SU-DHL-6 (cell line): Measurements from ENCODE around the gene PLA2G4B.

Experiments
- H2AFZ ChIP-seq: fragments of 200-600 bp; sonication (generic); 2 replicates; pipeline ENCODE4 v1.6.1; 2014; ENCODE audit warnings: low read depth, mild to moderate bottlenecking, moderate library complexity, mixed read lengths, antibody characterized with exemption, low read length; ENCODE audit not compliant: severe bottlenecking
- H3F3A ChIP-seq: fragments of 200-600 bp; shearing (Covaris generic); 2 replicates; pipeline ENCODE4 v1.6.0; 2016; ENCODE audit warnings: antibody characterized with exemption, mild to moderate bottlenecking; ENCODE audit not compliant: insufficient read depth
- H3K27ac ChIP-seq: fragments of 200-600 bp; sonication (generic); 2 replicates; pipeline ENCODE4 v1.5.1; 2016; ENCODE audit warnings: low read depth, mild to moderate bottlenecking, low read length, moderate library complexity, mixed read lengths
- H3K27me3 ChIP-seq: fragments of 200-600 bp; sonication (generic), shearing (Covaris generic); 2 replicates; pipeline ENCODE4 v1.6.0; 2014; ENCODE audit warnings: mild to moderate bottlenecking, low read length
- H3K36me3 ChIP-seq: fragments of 200-600 bp; sonication (generic); 2 replicates; pipeline ENCODE4 v1.6.1; 2014; ENCODE audit warnings: mild to moderate bottlenecking, low read length, mixed read lengths
- H3K4me2 ChIP-seq: fragments of 300-600, 200-600 bp; shearing (Covaris generic), sonication (generic); 2 replicates; pipeline ENCODE4 v1.6.0; 2014; ENCODE audit warnings: low read length, low read depth, mild to moderate bottlenecking; ENCODE audit not compliant: poor library complexity, severe bottlenecking
- H3K4me3 ChIP-seq: fragments of 200-600 bp; sonication (generic); 2 replicates; pipeline ENCODE4 v1.5.1; 2014; ENCODE audit warnings: antibody characterized with exemption, low read length, mild to moderate bottlenecking, mixed read lengths; ENCODE audit not compliant: insufficient read depth, poor library complexity, severe bottlenecking
- H3K79me2 ChIP-seq: fragments of 200-600 bp; sonication (generic); 2 replicates; pipeline ENCODE4 v1.6.1; 2014; ENCODE audit warnings: mild to moderate bottlenecking, low read length, moderate library complexity; ENCODE audit not compliant: insufficient read depth
- H3K9ac ChIP-seq: fragments of 200-600 bp; sonication (generic); 2 replicates; pipeline ENCODE4 v1.7.0; 2014; ENCODE audit warnings: mild to moderate bottlenecking, low read length
- H3K9me2 ChIP-seq: fragments of 200-600 bp; sonication (generic); replicated peaks from 2 replicates; pipeline ENCODE4 v1.6.1; 2014; ENCODE audit warnings: low read length; ENCODE audit not compliant: insufficient read depth
- H3K9me3 ChIP-seq: fragments of 200-600 bp; sonication (generic); 2 replicates; pipeline ENCODE4 v1.6.1; 2014; ENCODE audit warnings: low read length, mixed read lengths; ENCODE audit not compliant: insufficient read depth
- H4K20me1 ChIP-seq: fragments of 200-600 bp; sonication (generic); 2 replicates; pipeline ENCODE4 v1.6.1; 2014; ENCODE audit warnings: low read depth, mild to moderate bottlenecking, antibody characterized with exemption, low read length, moderate library complexity, mixed read lengths
- CTCF ChIP-seq: fragments of 200-600 bp; sonication (generic); IDR thresholded peaks from one replicate; pipeline ENCODE4 v1.5.1; 2017; ENCODE audit warnings: antibody characterized with exemption, mild to moderate bottlenecking, low read length, moderate library complexity; ENCODE audit not compliant: insufficient read depth, poor library complexity, severe bottlenecking
- EZH2phosphoT487 ChIP-seq: fragments of 200-600 bp; sonication (generic), shearing (Covaris generic); conservative IDR thresholded peaks from 2 replicates; pipeline ENCODE4 v1.6.1; 2018; ENCODE audit warnings: mild to moderate bottlenecking, antibody characterized with exemption, low read length, moderate library complexity, mixed read lengths

PLA2G4B gene

DNA sequence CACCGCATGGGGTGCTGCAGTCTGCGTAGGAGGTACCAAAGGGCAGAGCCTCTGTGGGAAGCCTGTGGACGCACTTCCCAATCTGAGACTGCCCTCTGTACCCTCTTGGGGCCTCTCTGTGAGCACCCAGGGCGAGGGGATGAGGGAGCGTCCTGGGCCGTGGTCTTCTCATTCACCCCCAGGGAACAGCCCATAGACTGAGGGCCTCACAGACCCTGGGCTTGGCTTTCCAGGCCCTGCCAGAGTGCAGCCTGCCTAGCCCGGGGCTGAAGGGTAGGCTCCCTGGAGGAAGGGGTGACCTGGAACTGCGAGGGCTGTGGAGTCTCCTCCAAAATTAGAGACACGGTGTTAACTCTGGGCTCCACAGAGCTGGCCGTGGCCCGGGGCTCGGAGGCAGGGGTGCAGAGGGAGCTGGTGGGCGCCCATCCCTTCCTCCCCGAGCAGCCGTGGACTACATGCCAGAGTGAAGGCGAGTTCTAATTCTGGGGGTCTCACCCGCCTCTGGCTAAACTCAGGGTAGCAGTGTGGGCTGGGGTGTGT, 55.7 kb downstream of the PLA2G4B start:
- no peaks in the 10 kb centered on the region for H3K9me3 ChIP-seq
- H3K4me3 ChIP-seq: no peak overlapping the region
- no peak overlapping the region for H3K4me2 ChIP-seq
- no peaks in the 10 kb centered on the region for H3F3A ChIP-seq
- H3K27me3 ChIP-seq: no peaks in the 10 kb centered on the region
- TF ChIP-seq EZH2phosphoT487: no peak
- TF ChIP-seq CTCF: no peak
- H3K36me3 ChIP-seq: no peaks in the 10 kb centered on the region
- no peak overlapping the region for H2AFZ ChIP-seq
- no peak overlapping the region for H3K27ac ChIP-seq
- H3K9ac ChIP-seq: no peak overlapping the region
- no peaks in the 10 kb centered on the region for H4K20me1 ChIP-seq
- no peaks in the 10 kb centered on the region for H3K79me2 ChIP-seq
- no peaks in the 10 kb centered on the region for H3K9me2 ChIP-seq

GRCh38 chr15:41894791-41895463, 56.3 kb downstream of the PLA2G4B start:
- TF ChIP-seq CTCF (no peak), EZH2phosphoT487 (no peak)
- Histone ChIP-seq H3K27ac (no peak overlapping the region), H3K9me3 (no peaks in the 10 kb centered on the region), H3K4me3 (no peak overlapping the region), H3K36me3 (no peaks in the 10 kb centered on the region), H3K9me2 (no peaks in the 10 kb centered on the region), H3K79me2 (no peaks in the 10 kb centered on the region), H3F3A (no peaks in the 10 kb centered on the region), H3K9ac (no peak overlapping the region), H3K4me2 (no peak overlapping the region), H4K20me1 (no peaks in the 10 kb centered on the region), H3K27me3 (no peaks in the 10 kb centered on the region), H2AFZ (no peak overlapping the region)

DNA sequence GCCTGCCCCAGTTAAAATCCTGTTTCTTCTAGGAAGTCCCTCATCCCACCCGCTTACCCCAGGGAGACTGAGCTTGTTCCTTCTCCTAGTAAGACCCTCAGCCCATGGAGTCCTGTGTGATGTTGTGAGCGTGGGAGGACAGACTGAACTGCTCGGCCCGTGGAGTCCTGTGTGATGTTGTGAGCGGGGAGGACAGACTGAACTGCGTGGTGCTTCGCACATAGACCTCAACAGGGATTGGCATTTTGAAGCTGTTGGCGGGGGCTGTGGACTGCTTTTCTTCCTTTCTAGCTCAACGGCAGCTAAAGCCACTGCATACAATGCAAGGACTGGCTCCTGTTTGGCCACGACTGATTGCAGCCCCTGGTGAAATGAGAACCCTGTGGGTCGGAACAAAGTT, 56.8 kb downstream of the PLA2G4B start:
- Histone ChIP-seq H3K9ac (no peak overlapping the region), H2AFZ (no peak overlapping the region), H4K20me1 (no peaks in the 10 kb centered on the region), H3K9me2 (no peaks in the 10 kb centered on the region), H3K9me3 (no peaks in the 10 kb centered on the region), H3K27me3 (no peaks in the 10 kb centered on the region), H3K4me3 (no peak overlapping the region), H3F3A (no peaks in the 10 kb centered on the region), H3K27ac (no peak overlapping the region), H3K4me2 (no peak overlapping the region), H3K79me2 (no peaks in the 10 kb centered on the region), H3K36me3 (no peaks in the 10 kb centered on the region)
- TF ChIP-seq CTCF (no peak), EZH2phosphoT487 (no peak)
